CD8-positive, alpha-beta memory T cell (primary cell): Measurements from ENCODE around the gene BSCL2. TPM values are rescaled to one million over a fixed set of nuclear protein-coding genes. Genes with fewer than 3 reads are reported as not detected.
A peak's percentile ranks its signal among the peaks of the same experiment; 100 is the strongest.

Source experiments
- CTCF ChIA-PET: fragments of 350-600 bp; sonication (Branson Sonifier 250); formaldehyde crosslinking; loops from one replicate; lab custom pipeline; 2021; ENCODE audit warnings: antibody characterized with exemption; lab: Charles Lee
- POLR2A ChIA-PET: fragments of 350-600 bp; sonication (Branson Sonifier 250); formaldehyde crosslinking; loops from one replicate; lab custom pipeline; 2021; ENCODE audit warnings: antibody characterized with exemption; lab: Charles Lee
- DNase-seq, 5 donors: peaks; one replicate each; pipeline versions ENCODE4 v3.0.0 to v3.0.0-alpha.2; 2020 to 2022; ENCODE audit warnings: mixed read lengths in 1 of 5
- H3K27ac ChIP-seq: one replicate; pipeline ENCODE4 v1.7.0; 2013; ENCODE audit warnings: low read depth, mild to moderate bottlenecking, low read length, moderate library complexity
- H3K27me3 ChIP-seq: 2 replicates; pipeline ENCODE4 v1.7.0; 2013; ENCODE audit warnings: low read length, mild to moderate bottlenecking; ENCODE audit not compliant: insufficient read depth, poor library complexity, severe bottlenecking
- H3K36me3 ChIP-seq: 2 replicates; pipeline ENCODE4 v1.7.0; 2013; ENCODE audit warnings: mild to moderate bottlenecking, low read length, moderate library complexity; ENCODE audit not compliant: insufficient read depth
- H3K4me1 ChIP-seq: 2 replicates; pipeline ENCODE4 v1.7.0; 2013; ENCODE audit warnings: mild to moderate bottlenecking, low read length, moderate library complexity; ENCODE audit not compliant: insufficient read depth
- H3K4me3 ChIP-seq: 2 replicates; pipeline ENCODE4 v1.7.0; 2013; ENCODE audit warnings: mild to moderate bottlenecking, low read length
- H3K9me3 ChIP-seq: 2 replicates; pipeline ENCODE4 v1.7.0; 2013; ENCODE audit warnings: mild to moderate bottlenecking, low read length
- H3K27ac Mint-ChIP-seq, 8 donors: one replicate each; pipeline ENCODE4 v1.8.0; 2020 to 2021; ENCODE audit warnings: mixed read lengths in 8 of 8, mild to moderate bottlenecking in 6 of 8, inconsistent platforms in 3 of 8, moderate library complexity in 3 of 8
- H3K27me3 Mint-ChIP-seq, 2 donors: one replicate each; pipeline ENCODE4 v1.8.0; 2020 to 2021; ENCODE audit warnings: mixed read lengths in 2 of 2, mild to moderate bottlenecking in 1 of 2, moderate library complexity in 1 of 2
- H3K36me3 Mint-ChIP-seq, 3 donors: one replicate each; pipeline ENCODE4 v1.8.0; 2020 to 2021; ENCODE audit warnings: mixed read lengths in 3 of 3, inconsistent platforms in 1 of 3, mild to moderate bottlenecking in 1 of 3
- H3K4me1 Mint-ChIP-seq, 3 donors: one replicate each; pipeline ENCODE4 v1.8.0; 2020 to 2021; ENCODE audit warnings: mixed read lengths in 3 of 3, inconsistent platforms in 1 of 3, mild to moderate bottlenecking in 1 of 3
- H3K4me3 Mint-ChIP-seq, 7 donors: one replicate each; pipeline ENCODE4 v1.8.0; 2020 to 2021; ENCODE audit warnings: mixed read lengths in 7 of 7, mild to moderate bottlenecking in 6 of 7, moderate library complexity in 4 of 7, inconsistent platforms in 2 of 7
- H3K9me3 Mint-ChIP-seq, 5 donors: one replicate each; pipeline ENCODE4 v1.8.0; 2020 to 2022; ENCODE audit warnings: mixed read lengths in 5 of 5, mild to moderate bottlenecking in 3 of 5, moderate library complexity in 2 of 5, inconsistent platforms in 1 of 5
- polyA plus RNA-seq: library from polyadenylated mRNA; unstranded; fragments of 300-500 nt; fragmentation: Illumina TruSeq; gene quantifications from one replicate; pipeline ENCODE4 v1.2.3, GENCODE V29; 2021
- total RNA-seq, 2 experiments: library from RNA; stranded (reverse); gene quantifications; one replicate each; pipeline ENCODE4 v1.2.3, GENCODE V29; 2021

Gene BSCL2
- total and polyA plus RNA-seq, 3 experiments from 2014 or later, result 32.9 to 48.8 (median 33.3) TPM

GRCh38 chr11:62719302-62719978, 12.2 kb upstream of the BSCL2 start:
- Histone ChIP-seq H3K4me3 (no peak overlapping the region), H3K4me1 (peaks cover 16% of the 10 kb centered on the region), H3K9me3 (no peaks in the 10 kb centered on the region), H3K27me3 (no peaks in the 10 kb centered on the region), H3K27ac (no peak overlapping the region), H3K36me3 (peaks cover 87% of the 10 kb centered on the region)
- Mint-ChIP-seq H3K27me3 (no peaks in the 10 kb centered on the region), H3K27ac (peak overlapping the region; percentile 26 to 86 (median 62)), H3K4me3 (peak overlapping the region in 1 of 7 donors; percentile 21), H3K4me1 (peaks cover 38 to 72% (median 50%) of the 10 kb centered on the region in 3 donors), H3K9me3 (no peaks in the 10 kb centered on the region), H3K36me3 (peaks cover 29 to 96% (median 51%) of the 10 kb centered on the region in 3 donors)
- ChIA-PET POLR2A (no interaction called here), CTCF (interaction anchor here (1.3 kb wide), 1 partner anchor 10 kb away, joined by 3 read pairs; no protein-coding TSS in a partner anchor)
- DNase-seq, result no peak

GRCh38 chr11:62716816-62717215, 9.6 kb upstream of the BSCL2 start:
- peaks cover 4% of the 10 kb centered on the region for H3K4me1 ChIP-seq
- H3K27ac Mint-ChIP-seq, result peak overlapping the region in 4 of 8 donors; percentile 15 to 84 (median 39)
- no peak overlapping the region for H3K27ac ChIP-seq
- no peaks in the 10 kb centered on the region for H3K27me3 ChIP-seq
- DNase-seq, result no peak
- no peaks in the 10 kb centered on the region for H3K9me3 Mint-ChIP-seq
- ChIA-PET POLR2A (interaction anchor here (1.1 kb wide), 1 partner anchor 10 kb away, joined by 3 read pairs; the partner anchor contains the start of gene HNRNPUL2), CTCF (interaction anchor here (2.3 kb wide), 1 partner anchor 10 kb away, joined by 7 read pairs; the partner anchor contains the start of gene HNRNPUL2)
- H3K4me3 Mint-ChIP-seq, result no peak overlapping the region
- H3K4me1 Mint-ChIP-seq, result peaks cover 32 to 67% (median 48%) of the 10 kb centered on the region in 3 donors
- peaks cover 28 to 94% (median 32%) of the 10 kb centered on the region in 3 donors for H3K36me3 Mint-ChIP-seq
- no peak overlapping the region for H3K4me3 ChIP-seq
- H3K36me3 ChIP-seq, result peaks cover 76% of the 10 kb centered on the region
- H3K9me3 ChIP-seq, result no peaks in the 10 kb centered on the region
- no peaks in the 10 kb centered on the region for H3K27me3 Mint-ChIP-seq

- no peaks in the 10 kb centered on the region for H3K27me3 ChIP-seq
- H3K4me1 Mint-ChIP-seq, result peaks cover 31 to 61% (median 42%) of the 10 kb centered on the region in 3 donors
- no peaks in the 10 kb centered on the region for H3K27me3 Mint-ChIP-seq
- ChIA-PET POLR2A (interaction anchor here (1.1 to 1.2 kb wide), 2 partner anchors 11 to 44 kb away, joined by 3 read pairs; partner anchors contain the start of genes HNRNPUL2 and LBHD1), CTCF (interaction anchor here (1.3 to 2.3 kb wide), 2 partner anchors 8 to 11 kb away, joined by 3 to 7 read pairs; partner anchors contain the start of gene HNRNPUL2)
- DNase-seq, result no peak
- H3K9me3 ChIP-seq, result no peaks in the 10 kb centered on the region
- H3K27ac ChIP-seq, result no peak overlapping the region
- no peak overlapping the region for H3K4me3 ChIP-seq
- H3K4me3 Mint-ChIP-seq, result no peak overlapping the region
- peaks cover 76% of the 10 kb centered on the region for H3K36me3 ChIP-seq
- H3K4me1 ChIP-seq, result peaks cover 4% of the 10 kb centered on the region
- H3K27ac Mint-ChIP-seq, result peak overlapping the region in 4 of 8 donors; percentile 23 to 45 (median 26)
- H3K36me3 Mint-ChIP-seq, result peaks cover 28 to 93% (median 29%) of the 10 kb centered on the region in 3 donors
- no peaks in the 10 kb centered on the region for H3K9me3 Mint-ChIP-seq
Observed at GRCh38 chr11:62716206-62716605, 9.0 kb upstream of the BSCL2 start.

- H3K27ac Mint-ChIP-seq, result peak overlapping the region in 7 of 8 donors; percentile 30 to 87 (median 57)
- no peaks in the 10 kb centered on the region for H3K9me3 Mint-ChIP-seq
- H3K4me1 Mint-ChIP-seq, result peaks cover 29 to 56% (median 38%) of the 10 kb centered on the region in 3 donors
- Histone ChIP-seq H3K27ac (no peak overlapping the region), H3K27me3 (no peaks in the 10 kb centered on the region), H3K36me3 (peaks cover 69% of the 10 kb centered on the region), H3K9me3 (no peaks in the 10 kb centered on the region), H3K4me3 (no peak overlapping the region), H3K4me1 (peaks cover 7% of the 10 kb centered on the region)
- H3K4me3 Mint-ChIP-seq, result peak overlapping the region in 1 of 7 donors; percentile 50
- ChIA-PET POLR2A (interaction anchor here (1.2 to 1.7 kb wide), 2 partner anchors 12 to 43 kb away, joined by 3 to 6 read pairs; partner anchors contain the start of genes HNRNPUL2 and LBHD1), CTCF (interaction anchor here (1.3 to 2.3 kb wide), 2 partner anchors 9 to 12 kb away, joined by 3 to 7 read pairs; partner anchors contain the start of gene HNRNPUL2)
- peaks cover 23 to 90% (median 25%) of the 10 kb centered on the region in 3 donors for H3K36me3 Mint-ChIP-seq
- DNase-seq, result no peak
- no peaks in the 10 kb centered on the region for H3K27me3 Mint-ChIP-seq
Observed at GRCh38 chr11:62715150-62716130, 8.2 kb upstream of the BSCL2 start.

- Histone ChIP-seq H3K4me1 (peaks cover 19% of the 10 kb centered on the region), H3K27me3 (no peaks in the 10 kb centered on the region), H3K4me3 (no peak overlapping the region), H3K9me3 (no peaks in the 10 kb centered on the region), H3K27ac (no peak overlapping the region), H3K36me3 (peaks cover 56% of the 10 kb centered on the region)
- Mint-ChIP-seq H3K27me3 (no peaks in the 10 kb centered on the region), H3K9me3 (no peaks in the 10 kb centered on the region), H3K4me1 (peaks cover 40 to 62% (median 44%) of the 10 kb centered on the region in 3 donors), H3K27ac (peak overlapping the region in 6 of 8 donors; percentile 13 to 75 (median 58)), H3K36me3 (peaks cover 13 to 84% (median 18%) of the 10 kb centered on the region in 3 donors), H3K4me3 (no peak overlapping the region)
- POLR2A ChIA-PET, result interaction anchor here (0.6 kb wide), 1 partner anchor 30 kb away, joined by 3 read pairs; no protein-coding TSS in a partner anchor
- CTCF ChIA-PET, result interaction anchor here (1.1 to 1.4 kb wide), 2 partner anchors 48 to 121 kb away, joined by 3 read pairs; partner anchors contain the start of genes C11orf98 and CSKMT
- DNase-seq, result no peak
Observed at GRCh38 chr11:62713343-62713742, 6.1 kb upstream of the BSCL2 start.

- H3K9me3 Mint-ChIP-seq, result no peaks in the 10 kb centered on the region
- H3K4me1 Mint-ChIP-seq, result peaks cover 41 to 63% (median 42%) of the 10 kb centered on the region in 3 donors
- Histone ChIP-seq H3K27me3 (no peaks in the 10 kb centered on the region), H3K36me3 (peaks cover 51% of the 10 kb centered on the region), H3K4me3 (no peak overlapping the region), H3K4me1 (peaks cover 24% of the 10 kb centered on the region), H3K27ac (no peak overlapping the region), H3K9me3 (no peaks in the 10 kb centered on the region)
- CTCF ChIA-PET, result interaction anchor here (1.4 kb wide), 1 partner anchor 48 kb away, joined by 3 read pairs; the partner anchor contains the start of genes C11orf98 and CSKMT
- H3K27ac Mint-ChIP-seq, result peak overlapping the region in 7 of 8 donors; percentile 13 to 81 (median 61)
- H3K36me3 Mint-ChIP-seq, result peaks cover 8 to 80% (median 14%) of the 10 kb centered on the region in 3 donors
- peak overlapping the region in 2 of 7 donors; percentile 23 to 57 for H3K4me3 Mint-ChIP-seq
- POLR2A ChIA-PET, result interaction anchor here (0.6 kb wide), 1 partner anchor 29 kb away, joined by 3 read pairs; no protein-coding TSS in a partner anchor
- H3K27me3 Mint-ChIP-seq, result no peaks in the 10 kb centered on the region
- no peak for DNase-seq
Observed at GRCh38 chr11:62712861-62713260, 5.6 kb upstream of the BSCL2 start.

GRCh38 chr11:62712276-62712812, 5.1 kb upstream of the BSCL2 start:
- CTCF ChIA-PET, result interaction anchor here (1.4 kb wide), 1 partner anchor 47 kb away, joined by 3 read pairs; the partner anchor contains the start of genes C11orf98 and CSKMT
- H3K36me3 Mint-ChIP-seq, result peaks cover 7 to 75% (median 13%) of the 10 kb centered on the region in 3 donors
- POLR2A ChIA-PET, result interaction anchor here (0.6 to 1.0 kb wide), 2 partner anchors 29 to 88 kb away, joined by 3 read pairs; no protein-coding TSS in a partner anchor
- H3K27me3 Mint-ChIP-seq, result no peaks in the 10 kb centered on the region
- H3K4me1 ChIP-seq, result peaks cover 29% of the 10 kb centered on the region
- H3K4me3 Mint-ChIP-seq, result peak overlapping the region in 2 of 7 donors; percentile 23 to 57
- H3K9me3 ChIP-seq, result no peaks in the 10 kb centered on the region
- peak overlapping the region in 7 of 8 donors; percentile 13 to 93 (median 63) for H3K27ac Mint-ChIP-seq
- no peak for DNase-seq
- H3K4me3 ChIP-seq, result no peak overlapping the region
- H3K4me1 Mint-ChIP-seq, result peaks cover 43 to 63% (median 43%) of the 10 kb centered on the region in 3 donors
- H3K9me3 Mint-ChIP-seq, result no peaks in the 10 kb centered on the region
- no peaks in the 10 kb centered on the region for H3K27me3 ChIP-seq
- H3K36me3 ChIP-seq, result peaks cover 46% of the 10 kb centered on the region
- no peak overlapping the region for H3K27ac ChIP-seq
